ENCODE measurements around the gene SLC30A10. TPM values are rescaled to one million over a fixed set of nuclear protein-coding genes. Genes with fewer than 3 reads are reported as not detected.

Gene SLC30A10
- total RNA-seq (2021), result 0.09 and 0.20 TPM in 2 replicates
- long read RNA-seq, partial matches to known transcripts, result 0 of 1 reads
- long read RNA-seq, other reads (novel, unspliced or antisense), result 0 of 1 reads

GRCh38 chr1:219927956-219928790 is at the start of gene SLC30A10:
TSS of gene SLC30A10 (minus strand) at chr1:219928557. CDS start at chr1:219928440, 117 bp downstream.
- H3K27ac ChIP-seq (ENCODE audit: insufficient read length, low read depth, low read length), result no peak within 1 kb of the TSS
- H2BK5ac ChIP-seq (ENCODE audit: insufficient read length, low read length), result no peak within 1 kb of the TSS
- no peak within 1 kb of the TSS for H3K4ac ChIP-seq (ENCODE audit: low read depth, low read length)
- H3T11ph ChIP-seq (ENCODE audit: low read length), result no peak within 1 kb of the TSS
- peak; percentile 47 for DNase-seq
- Mint-ChIP-seq H3K4me1 (peaks cover 13 to 20% of the 10 kb centered on the region in 2 experiments), H3K9me3 (peaks cover 0 to 3% of the 10 kb centered on the region in 2 experiments; a peak in 3 of 5 replicates), H3K4me3 (peak within 1 kb of the TSS; percentile 74 to 88), H3K27me3 (ENCODE audit: low read depth) (peaks cover 43% of the 10 kb centered on the region), H3K27ac (no peak within 1 kb of the TSS), H3K36me3 (ENCODE audit: insufficient read depth in 1 of 3, low read depth in 3 of 3) (no peaks in the 10 kb centered on the region)
- no peak within 1 kb of the TSS for H2BK15ac ChIP-seq (ENCODE audit: low read depth, low read length)
- no peak within 1 kb of the TSS for H3K9ac ChIP-seq (ENCODE audit: extremely low read depth, insufficient read length, low read length)
- no peaks in the 10 kb centered on the region for H3K4me1 ChIP-seq (ENCODE audit: insufficient read depth, low read length)
- no peak within 1 kb of the TSS for H2AFZ ChIP-seq (ENCODE audit: low read length)
- H3K23ac ChIP-seq (ENCODE audit: insufficient read length, low read depth, low read length), result no peak within 1 kb of the TSS
- H3K79me1 ChIP-seq (ENCODE audit: insufficient read depth, low read depth, low read length, poor library complexity, severe bottlenecking), result no peaks in the 10 kb centered on the region
- H4K91ac ChIP-seq (ENCODE audit: insufficient read length, low read depth, low read length), result no peak within 1 kb of the TSS
- H3K18ac ChIP-seq (ENCODE audit: insufficient read length, low read depth, low read length), result no peak within 1 kb of the TSS
- H3K9me3 ChIP-seq (ENCODE audit: control insufficient read depth, low read depth, low read length), result no peaks in the 10 kb centered on the region
- no peaks in the 10 kb centered on the region for H4K20me1 ChIP-seq (ENCODE audit: control insufficient read depth, insufficient read depth, insufficient read length)
- no peak within 1 kb of the TSS for H3K56ac ChIP-seq (ENCODE audit: insufficient read length, low read depth, low read length)
- no peaks in the 10 kb centered on the region for H3K79me2 ChIP-seq (ENCODE audit: insufficient read depth, low read length)
- H4K5ac ChIP-seq (ENCODE audit: insufficient read length, low read depth, low read length), result no peak within 1 kb of the TSS
- H3K23me2 ChIP-seq (ENCODE audit: insufficient read length, low read depth, low read length, poor library complexity, severe bottlenecking), result peaks cover 10% of the 10 kb centered on the region
- no peak within 1 kb of the TSS for H2BK120ac ChIP-seq (ENCODE audit: low read depth, low read length, poor library complexity, severe bottlenecking)
- H3K4me2 ChIP-seq (ENCODE audit: insufficient read depth, insufficient read length, low read length), result peak within 1 kb of the TSS; percentile 64
- H4K8ac ChIP-seq (replicated peaks; ENCODE audit: insufficient read length, low read depth, low read length), result no peak within 1 kb of the TSS
- peaks cover 13% of the 10 kb centered on the region; the same call in 1 of the 2 replicates for H3K27me3 ChIP-seq (ENCODE audit: insufficient read depth, low read length)
- no CpG with 5 or more reads among the region's 91 CpGs for WGBS (ENCODE audit: extremely low coverage, insufficient read length, low lambda C conversion rate)
- no peak within 1 kb of the TSS for H3K14ac ChIP-seq (ENCODE audit: insufficient read depth, low read length)
- no peak for TF ChIP-seq CTCF (conservative IDR thresholded peaks at IDR 0.05)
- H2BK12ac ChIP-seq (ENCODE audit: insufficient read length, low read depth, low read length), result no peak within 1 kb of the TSS
- H2BK20ac ChIP-seq (ENCODE audit: low read depth, low read length, poor library complexity, severe bottlenecking), result no peak within 1 kb of the TSS
- H2AK5ac ChIP-seq (ENCODE audit: insufficient read length, low read length), result no peak within 1 kb of the TSS
